Kasumi-1 (cell line): Measurements from ENCODE around the gene RERE.

Source experiments
- DNase-seq, 2 experiments: peaks; one replicate each; lab custom pipeline; 2025; lab: John Stamatoyannopoulos, UW

RERE gene

GRCh38 chr1:8477166-8477982, 340.1 kb downstream of the RERE start:
- DNase-seq = no peak

- DNase-seq = peak; percentile 24 to 46
Observed at GRCh38 chr1:8476006-8476405, 341.4 kb downstream of the RERE start.

GRCh38 chr1:8474369-8474768, 343.1 kb downstream of the RERE start:
- no peak for DNase-seq

- no peak for DNase-seq
Observed at GRCh38 chr1:8473891-8474300, 343.5 kb downstream of the RERE start.

GRCh38 chr1:8473121-8473875, 344.1 kb downstream of the RERE start:
- no peak for DNase-seq

GRCh38 chr1:8472668-8473067, 344.8 kb downstream of the RERE start:
- no peak for DNase-seq

GRCh38 chr1:8471451-8471850, 346.0 kb downstream of the RERE start:
- no peak for DNase-seq

GRCh38 chr1:8468751-8469150, 348.7 kb downstream of the RERE start:
- DNase-seq = no peak

GRCh38 chr1:8467308-8467707, 350.1 kb downstream of the RERE start:
- peak in 1 of 2 experiments; percentile 15 for DNase-seq

- peak in 1 of 2 experiments; percentile 16 for DNase-seq
Observed at GRCh38 chr1:8465692-8466091, 351.7 kb downstream of the RERE start.

- peak; percentile 21 to 37 for DNase-seq
Observed at GRCh38 chr1:8465013-8465412, 352.4 kb downstream of the RERE start.

- DNase-seq = no peak
Observed at GRCh38 chr1:8464377-8464776, 353.1 kb downstream of the RERE start.

- peak; percentile 37 to 58 for DNase-seq
Observed at GRCh38 chr1:8463144-8463927, 354.1 kb downstream of the RERE start.

- no peak for DNase-seq
Observed at GRCh38 chr1:8462371-8462892, 355.0 kb downstream of the RERE start.

GRCh38 chr1:8461351-8462110, 355.9 kb downstream of the RERE start:
- no peak for DNase-seq

- no peak for DNase-seq
Observed at GRCh38 chr1:8460784-8461183, 356.7 kb downstream of the RERE start.

- no peak for DNase-seq
Observed at GRCh38 chr1:8460132-8460544, 357.3 kb downstream of the RERE start.

GRCh38 chr1:8458607-8459006, 358.8 kb downstream of the RERE start:
- peak in 1 of 2 experiments; percentile 22 for DNase-seq

- DNase-seq = peak; percentile 41 to 45
Observed at GRCh38 chr1:8457760-8458381, 359.6 kb downstream of the RERE start.

GRCh38 chr1:8456991-8457390, 360.4 kb downstream of the RERE start:
- no peak for DNase-seq
